Psoas muscle (tissue), 8 donors: Measurements from ENCODE around the gene MIP. TPM values are rescaled to one million over a fixed set of nuclear protein-coding genes. Genes with fewer than 3 reads are reported as not detected.
A peak's percentile ranks its signal among the peaks of the same experiment; 100 is the strongest.

Experiments
- ATAC-seq, 4 donors: fragments of 200-7000 bp; cut with Tn5 transposase; one replicate each; pipeline ENCODE4 v1.9.1; 2020; ENCODE audit warnings: moderate library complexity in 3 of 4, mild to moderate bottlenecking in 2 of 4
- DNase-seq, 2 donors: peaks; one replicate each; pipeline ENCODE4 v3.0.0-alpha.2; 2020
- H3K27ac ChIP-seq: fragments of 200-600 bp; one replicate; pipeline ENCODE4 v1.8.0; 2022
- H3K27me3 ChIP-seq, 3 donors: fragments of 200-600 bp in 1 of 3; one replicate each; pipeline versions ENCODE4 v1.6.1 to v1.8.0; 2013 to 2022; ENCODE audit warnings: low read length in 2 of 3, mild to moderate bottlenecking in 2 of 3, moderate library complexity in 1 of 3; ENCODE audit not compliant: insufficient read depth in 3 of 3
- H3K36me3 ChIP-seq, 2 donors: fragments of 200-600 bp in 1 of 2; one replicate each; pipeline versions ENCODE4 v1.6.1 to v1.8.0; 2013 to 2022; ENCODE audit warnings: low read depth in 1 of 2, mild to moderate bottlenecking in 1 of 2, moderate library complexity in 1 of 2; ENCODE audit not compliant: insufficient read depth in 1 of 2
- H3K4me1 ChIP-seq: fragments of 200-600 bp; one replicate; pipeline ENCODE4 v1.8.0; 2022
- H3K4me3 ChIP-seq: fragments of 200-600 bp; one replicate; pipeline ENCODE4 v1.8.0; 2022; ENCODE audit warnings: mild to moderate bottlenecking
- H3K9me3 ChIP-seq: fragments of 200-600 bp; one replicate; pipeline ENCODE4 v1.8.0; 2022
- WGBS, 3 donors: extraction: QIAGEN DNeasy Blood & Tissue Kit; methylation state at CpG; one replicate each; pipeline versions ENCODE4 v1.1.6 to v1.1.7; 2013; 5-methylcytosine and 5-hydroxymethylcytosine counted together
- intact Hi-C, 2 donors: fragments of 100-400 bp; cut with DNase I; formaldehyde crosslinking; loops; one replicate each; pipeline versions ENCODE4 v1.11.0 to v1.14.2; 2022
- polyA plus RNA-seq, 3 donors: library from polyadenylated mRNA; stranded (reverse); fragments of 200-250 nt; gene quantifications; one replicate each; pipeline ENCODE4 v1.2.3, GENCODE V29; 2013
- total RNA-seq, 4 donors: library from RNA; stranded (reverse); fragmentation: NEBNext Ultra II Directional in 2 of 4; extraction: Animal tissue kit (Norgen Biotek cat#: 25700) in 2 of 4; gene quantifications; one replicate each; pipeline versions ENCODE4 v1.2.1 to v1.2.4, GENCODE V29; 2021 to 2023
- TF ChIP-seq, protein P1 (sequence below): fragments of 200-600 bp; IDR thresholded peaks from one replicate; pipeline ENCODE4 v1.8.0; 2022; ENCODE audit warnings: antibody characterized with exemption
- donor health status: healthy with polysubstance abuse.
- donor health status: DM: no; HTN: no; CAD: no; lungs with moderate emphysema.
- donor health status: Bipolar disorder and iron deficiency.
- donor health status: healthy.
- donor health status: DM: yes; HTN: yes; CAD: no.
- donor health status: DM: no; HTN: no; CAD: no.
- donor health status: DM: no; HTN: no; CAD: no.
- donor health status: DM: yes; HTN: yes; CAD: no.

MIP gene
- total and polyA plus RNA-seq, 7 donors: 0.05 to 0.13 TPM; not detected in 5

DNA sequence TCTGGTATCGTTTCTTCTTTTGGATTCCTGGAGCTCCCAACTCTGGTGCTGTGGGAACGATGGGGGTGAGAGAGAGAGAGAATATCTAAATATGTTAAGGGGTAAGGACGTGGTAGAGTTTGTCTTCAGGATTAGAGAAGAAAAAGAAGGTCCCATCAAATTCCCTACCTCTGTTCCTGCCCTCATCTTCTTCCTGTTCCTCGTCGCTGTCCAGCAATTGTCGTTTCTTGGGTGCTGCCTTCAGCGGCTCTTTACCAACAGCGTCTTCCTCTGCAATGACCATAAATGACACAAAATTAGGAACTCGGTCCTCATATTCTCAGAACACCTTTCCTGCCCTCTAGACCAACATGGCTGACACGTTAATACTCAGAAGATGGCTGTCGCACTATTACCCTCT lies 36.7 kb downstream of the MIP start:
- H3K36me3 ChIP-seq: peaks cover 2 to 9% of the 10 kb centered on the region in 2 donors
- no peak overlapping the region for H3K4me3 ChIP-seq
- DNase-seq: no peak
- no peaks in the 10 kb centered on the region for H3K9me3 ChIP-seq
- H3K27me3 ChIP-seq: no peaks in the 10 kb centered on the region
- no peak overlapping the region for H3K27ac ChIP-seq
- 90 to 96% (median 96%) methylated on average over 11 of the region's 11 CpGs for WGBS, 3 donors
- no peak for ATAC-seq
- no peaks in the 10 kb centered on the region for H3K4me1 ChIP-seq
- intact Hi-C loops: no loop called here
- TF ChIP-seq, protein P1, sequence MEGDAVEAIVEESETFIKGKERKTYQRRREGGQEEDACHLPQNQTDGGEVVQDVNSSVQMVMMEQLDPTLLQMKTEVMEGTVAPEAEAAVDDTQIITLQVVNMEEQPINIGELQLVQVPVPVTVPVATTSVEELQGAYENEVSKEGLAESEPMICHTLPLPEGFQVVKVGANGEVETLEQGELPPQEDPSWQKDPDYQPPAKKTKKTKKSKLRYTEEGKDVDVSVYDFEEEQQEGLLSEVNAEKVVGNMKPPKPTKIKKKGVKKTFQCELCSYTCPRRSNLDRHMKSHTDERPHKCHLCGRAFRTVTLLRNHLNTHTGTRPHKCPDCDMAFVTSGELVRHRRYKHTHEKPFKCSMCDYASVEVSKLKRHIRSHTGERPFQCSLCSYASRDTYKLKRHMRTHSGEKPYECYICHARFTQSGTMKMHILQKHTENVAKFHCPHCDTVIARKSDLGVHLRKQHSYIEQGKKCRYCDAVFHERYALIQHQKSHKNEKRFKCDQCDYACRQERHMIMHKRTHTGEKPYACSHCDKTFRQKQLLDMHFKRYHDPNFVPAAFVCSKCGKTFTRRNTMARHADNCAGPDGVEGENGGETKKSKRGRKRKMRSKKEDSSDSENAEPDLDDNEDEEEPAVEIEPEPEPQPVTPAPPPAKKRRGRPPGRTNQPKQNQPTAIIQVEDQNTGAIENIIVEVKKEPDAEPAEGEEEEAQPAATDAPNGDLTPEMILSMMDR: no peak

DNA sequence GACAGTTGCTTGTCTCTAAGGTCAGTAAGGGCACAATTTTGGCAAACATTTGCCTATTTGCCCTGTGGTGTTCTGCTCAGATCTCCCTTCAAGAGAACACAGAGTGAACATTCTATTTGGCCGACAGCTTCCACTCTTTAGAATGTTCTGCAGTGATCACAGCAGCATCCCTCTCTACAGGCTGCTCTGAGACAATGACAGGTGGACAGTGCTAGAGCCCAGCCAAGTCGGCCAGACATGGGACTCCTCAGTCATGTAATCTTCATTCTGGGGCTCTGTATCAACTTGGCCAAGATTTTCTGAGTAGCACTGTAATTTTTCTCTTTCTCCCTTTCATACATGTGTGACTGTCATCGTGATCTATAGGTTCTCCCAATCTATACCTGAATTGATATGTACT lies 40.1 kb downstream of the MIP start:
- TF ChIP-seq, protein P1: no peak
- DNase-seq: no peak
- no peaks in the 10 kb centered on the region for H3K4me1 ChIP-seq
- H3K27ac ChIP-seq: no peak overlapping the region
- no peak overlapping the region for H3K4me3 ChIP-seq
- no peak for ATAC-seq
- no peaks in the 10 kb centered on the region for H3K27me3 ChIP-seq
- 65 to 69% (median 69%) methylated on average over 3 of the region's 3 CpGs for WGBS, 3 donors
- H3K36me3 ChIP-seq: peaks cover 0 to 2% of the 10 kb centered on the region in 2 donors
- intact Hi-C loops: no loop called here
- H3K9me3 ChIP-seq: no peaks in the 10 kb centered on the region

DNA sequence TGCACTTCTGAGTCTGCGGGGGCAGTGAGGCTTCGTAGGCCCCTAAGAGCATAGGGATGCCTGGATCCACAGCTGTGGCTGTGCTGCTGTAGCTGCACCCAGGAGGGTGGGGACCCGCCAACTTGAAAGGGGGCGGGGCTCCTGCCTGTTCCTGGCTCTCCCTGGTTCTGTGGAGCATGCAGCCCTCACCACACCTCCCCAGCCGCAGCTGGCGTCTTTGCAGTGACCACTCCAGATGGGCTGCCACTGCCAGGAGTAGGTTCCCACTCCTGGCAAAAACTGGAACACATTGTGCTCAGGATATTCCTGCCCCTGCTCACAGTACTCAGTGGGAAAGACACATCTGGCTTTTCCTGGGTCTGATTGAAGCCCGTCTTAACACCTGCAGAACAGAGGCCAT lies 41.1 kb downstream of the MIP start:
- ATAC-seq (no peak), DNase-seq (no peak)
- no peaks in the 10 kb centered on the region for H3K9me3 ChIP-seq
- intact Hi-C loops: no loop called here
- no peaks in the 10 kb centered on the region for H3K27me3 ChIP-seq
- 68 to 76% (median 72%) methylated on average over 7 of the region's 7 CpGs for WGBS, 3 donors
- TF ChIP-seq, protein P1: no peak
- no peak overlapping the region for H3K27ac ChIP-seq
- peaks cover 0 to 2% of the 10 kb centered on the region in 2 donors for H3K36me3 ChIP-seq
- H3K4me3 ChIP-seq: no peak overlapping the region
- H3K4me1 ChIP-seq: no peaks in the 10 kb centered on the region

DNA sequence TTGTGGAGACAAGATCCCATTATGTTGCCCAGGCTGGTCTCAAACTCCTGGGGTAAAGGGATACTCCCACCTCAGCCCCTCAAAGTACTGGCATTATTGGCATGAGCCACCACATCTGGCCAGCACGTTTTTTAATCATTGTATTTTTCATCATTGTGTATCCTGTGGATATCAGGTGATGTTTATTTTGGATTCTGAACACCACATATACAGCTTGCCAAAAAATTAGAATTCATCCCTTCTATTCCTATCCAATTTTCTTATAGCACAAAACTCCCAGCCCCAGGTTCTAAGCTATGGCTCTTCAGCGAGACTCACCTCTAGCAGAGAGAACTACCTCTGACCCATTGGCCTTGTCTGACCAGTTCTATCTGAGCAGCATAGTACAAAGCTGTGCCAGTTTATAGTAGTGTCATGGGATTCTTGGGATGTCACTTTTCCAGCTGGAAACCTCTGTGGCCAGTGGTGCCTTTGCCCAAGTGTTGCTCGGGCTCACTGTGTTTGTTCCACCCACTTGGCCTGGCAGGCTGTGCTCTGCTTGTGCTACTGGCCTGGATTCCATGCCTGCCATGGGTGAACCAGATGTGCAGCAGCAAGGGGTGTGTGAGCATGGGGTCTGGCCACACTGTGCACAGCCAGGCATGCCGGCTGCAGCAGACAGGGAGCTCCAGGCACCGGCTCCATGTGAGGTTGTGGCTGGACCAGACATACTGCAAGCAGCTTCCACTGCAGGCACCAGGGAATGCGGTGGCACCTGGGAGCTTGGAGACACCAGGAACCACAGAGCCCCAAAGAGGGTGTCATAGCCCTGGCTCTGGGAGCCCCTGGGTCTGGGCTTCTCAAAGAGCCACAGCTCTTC lies 42.4 kb downstream of the MIP start:
- Histone ChIP-seq H3K36me3 (no peaks in the 10 kb centered on the region), H3K9me3 (no peaks in the 10 kb centered on the region), H3K27ac (no peak overlapping the region), H3K4me1 (no peaks in the 10 kb centered on the region), H3K27me3 (no peaks in the 10 kb centered on the region), H3K4me3 (no peak overlapping the region)
- ATAC-seq (peak in 1 of 4 donors; percentile 20), DNase-seq (no peak)
- intact Hi-C loops: no loop called here
- TF ChIP-seq, protein P1: no peak
- WGBS, 3 donors: 38 to 48% (median 46%) methylated on average over 6 of the region's 6 CpGs
